ENCODE results near the gene PAPOLB. TPM values are rescaled to one million over a fixed set of nuclear protein-coding genes. Genes with fewer than 3 reads are reported as not detected.

Gene PAPOLB
- total and polyA plus RNA-seq, 4 donors: 0.01 to 1.9 (median 0.14) TPM

- H3K27ac ChIP-seq (ENCODE audit: low read depth in 1 of 2, low read length in 1 of 2): peak overlapping the region in 1 of 2 donors; percentile 73
- H3K4me1 ChIP-seq (ENCODE audit: control insufficient read depth in 5 of 5, insufficient read depth in 5 of 5, low read length in 5 of 5): peaks cover 0 to 64% (median 14%) of the 10 kb centered on the region in 5 donors
- DNase-seq (no peak), ATAC-seq (ENCODE audit: insufficient read depth, low FRiP score) (no peak)
- no peaks in the 10 kb centered on the region for H3K27me3 ChIP-seq (ENCODE audit: control insufficient read depth in 3 of 3, insufficient read depth in 3 of 3, low read length in 2 of 3)
- no peaks in the 10 kb centered on the region for H3K9me3 ChIP-seq (ENCODE audit: control insufficient read depth in 4 of 4, insufficient read depth in 3 of 4, low read length in 3 of 4)
- no peaks in the 10 kb centered on the region for H3K36me3 ChIP-seq (ENCODE audit: control insufficient read depth in 4 of 4, insufficient read depth in 4 of 4, low read length in 4 of 4)
- no peak for TF ChIP-seq CTCF (IDR thresholded peaks at IDR 0.05; ENCODE audit: control extremely low read depth, extremely low read depth)
- no peak overlapping the region for H3K9ac ChIP-seq (ENCODE audit: insufficient read depth in 1 of 2, low read length in 2 of 2)
- no peak overlapping the region for H3K4me3 ChIP-seq
- 93% methylated on average over 13 of the region's 13 CpGs for WGBS, 2 donors
Observed at GRCh38 chr7:4841836-4842235, 20.0 kb downstream of the PAPOLB start.

GRCh38 chr7:4841007-4841784, 20.6 kb downstream of the PAPOLB start:
- H3K4me3 ChIP-seq: no peak overlapping the region
- DNase-seq (peak in 1 of 3 donors; percentile 13), ATAC-seq (ENCODE audit: insufficient read depth, low FRiP score) (no peak)
- TF ChIP-seq CTCF (IDR thresholded peaks at IDR 0.05; ENCODE audit: control extremely low read depth, extremely low read depth): no peak
- H3K27me3 ChIP-seq (ENCODE audit: control insufficient read depth in 3 of 3, insufficient read depth in 3 of 3, low read length in 2 of 3): no peaks in the 10 kb centered on the region
- H3K9me3 ChIP-seq (ENCODE audit: control insufficient read depth in 4 of 4, insufficient read depth in 3 of 4, low read length in 3 of 4): no peaks in the 10 kb centered on the region
- H3K27ac ChIP-seq (ENCODE audit: low read depth in 1 of 2, low read length in 1 of 2): no peak overlapping the region
- H3K36me3 ChIP-seq (ENCODE audit: control insufficient read depth in 4 of 4, insufficient read depth in 4 of 4, low read length in 4 of 4): no peaks in the 10 kb centered on the region
- H3K9ac ChIP-seq (ENCODE audit: insufficient read depth in 1 of 2, low read length in 2 of 2): no peak overlapping the region
- WGBS, 2 donors: 93 to 94% methylated on average over 17 of the region's 17 CpGs
- H3K4me1 ChIP-seq (ENCODE audit: control insufficient read depth in 5 of 5, insufficient read depth in 5 of 5, low read length in 5 of 5): peaks cover 0 to 65% (median 14%) of the 10 kb centered on the region in 5 donors

- H3K36me3 ChIP-seq (ENCODE audit: control insufficient read depth in 4 of 4, insufficient read depth in 4 of 4, low read length in 4 of 4): peaks cover 0 to 2% (median 0%) of the 10 kb centered on the region in 4 donors
- DNase-seq (peak in 2 of 3 donors; percentile 41 to 56), ATAC-seq (ENCODE audit: insufficient read depth, low FRiP score) (no peak)
- TF ChIP-seq CTCF (IDR thresholded peaks at IDR 0.05; ENCODE audit: control extremely low read depth, extremely low read depth): no peak
- no peak overlapping the region for H3K27ac ChIP-seq (ENCODE audit: low read depth in 1 of 2, low read length in 1 of 2)
- no peaks in the 10 kb centered on the region for H3K9me3 ChIP-seq (ENCODE audit: control insufficient read depth in 4 of 4, insufficient read depth in 3 of 4, low read length in 3 of 4)
- H3K27me3 ChIP-seq (ENCODE audit: control insufficient read depth in 3 of 3, insufficient read depth in 3 of 3, low read length in 2 of 3): no peaks in the 10 kb centered on the region
- peaks cover 0 to 57% (median 14%) of the 10 kb centered on the region in 5 donors for H3K4me1 ChIP-seq (ENCODE audit: control insufficient read depth in 5 of 5, insufficient read depth in 5 of 5, low read length in 5 of 5)
- whole genome bisulfite sequencing, 2 donors: 87 to 89% methylated on average over 16 of the region's 16 CpGs
- no peak overlapping the region for H3K4me3 ChIP-seq
- H3K9ac ChIP-seq (ENCODE audit: insufficient read depth in 1 of 2, low read length in 2 of 2): no peak overlapping the region
Observed at GRCh38 chr7:4840079-4840501, 21.7 kb downstream of the PAPOLB start.
